ENCODE data around the gene PRKN.

DNA sequence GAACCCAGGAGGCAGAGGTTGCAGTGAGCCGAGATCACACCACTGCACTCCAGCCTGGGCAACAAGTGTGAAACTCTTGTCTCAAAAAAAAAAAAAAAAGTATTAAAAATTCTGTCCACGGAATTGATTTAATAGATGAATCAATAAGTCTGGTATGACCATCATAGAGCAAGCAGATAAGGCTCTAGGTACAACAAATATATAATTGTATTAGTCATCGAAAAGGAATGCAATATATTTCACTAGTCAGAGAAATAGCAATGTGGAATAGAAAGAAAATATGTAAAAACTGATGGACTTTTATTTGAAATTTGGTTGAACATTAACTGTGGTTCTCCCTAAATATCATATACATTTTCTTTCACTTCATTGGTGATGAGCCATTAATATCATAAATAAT, 976.9 kb downstream of the PRKN start:
- TF ChIP-seq, protein P1, sequence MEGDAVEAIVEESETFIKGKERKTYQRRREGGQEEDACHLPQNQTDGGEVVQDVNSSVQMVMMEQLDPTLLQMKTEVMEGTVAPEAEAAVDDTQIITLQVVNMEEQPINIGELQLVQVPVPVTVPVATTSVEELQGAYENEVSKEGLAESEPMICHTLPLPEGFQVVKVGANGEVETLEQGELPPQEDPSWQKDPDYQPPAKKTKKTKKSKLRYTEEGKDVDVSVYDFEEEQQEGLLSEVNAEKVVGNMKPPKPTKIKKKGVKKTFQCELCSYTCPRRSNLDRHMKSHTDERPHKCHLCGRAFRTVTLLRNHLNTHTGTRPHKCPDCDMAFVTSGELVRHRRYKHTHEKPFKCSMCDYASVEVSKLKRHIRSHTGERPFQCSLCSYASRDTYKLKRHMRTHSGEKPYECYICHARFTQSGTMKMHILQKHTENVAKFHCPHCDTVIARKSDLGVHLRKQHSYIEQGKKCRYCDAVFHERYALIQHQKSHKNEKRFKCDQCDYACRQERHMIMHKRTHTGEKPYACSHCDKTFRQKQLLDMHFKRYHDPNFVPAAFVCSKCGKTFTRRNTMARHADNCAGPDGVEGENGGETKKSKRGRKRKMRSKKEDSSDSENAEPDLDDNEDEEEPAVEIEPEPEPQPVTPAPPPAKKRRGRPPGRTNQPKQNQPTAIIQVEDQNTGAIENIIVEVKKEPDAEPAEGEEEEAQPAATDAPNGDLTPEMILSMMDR (IDR thresholded peaks at IDR 0.05) = no peak
- TF ChIP-seq POLR2A (IDR thresholded peaks at IDR 0.05) = no peak
